GM10847 (cell line): Measurements from ENCODE around the gene LMF1.

Experiments used
- POLR2A ChIP-seq: IDR thresholded peaks from 2 replicates; pipeline ENCODE4 v1.6.1; 2011; ENCODE audit not compliant: insufficient read length; ENCODE audit errors: extremely low read depth

LMF1 gene

DNA sequence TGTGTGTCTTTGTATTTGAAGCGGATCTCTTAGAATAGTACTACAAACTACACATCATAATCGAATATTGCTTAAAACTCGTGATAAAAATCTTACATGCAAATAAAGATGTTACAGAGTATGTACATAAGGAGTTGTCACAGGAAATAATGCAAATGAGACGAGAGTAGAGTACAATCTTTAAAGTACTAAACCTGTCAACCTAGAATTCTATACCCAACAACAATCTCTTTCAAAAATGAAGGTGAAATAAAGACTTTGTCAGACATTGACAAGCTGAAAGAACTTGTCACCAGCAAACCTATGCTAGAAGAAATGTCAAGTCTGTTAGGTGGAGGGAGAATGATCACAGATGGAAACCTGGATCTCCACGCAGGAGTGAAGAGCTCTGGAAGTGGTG lies 86.6 kb downstream of the LMF1 start:
- TF ChIP-seq POLR2A = no peak

- TF ChIP-seq POLR2A = no peak
These were observed 87.0 kb downstream of the LMF1 start for GRCh38 chr16:883781-884180.

DNA sequence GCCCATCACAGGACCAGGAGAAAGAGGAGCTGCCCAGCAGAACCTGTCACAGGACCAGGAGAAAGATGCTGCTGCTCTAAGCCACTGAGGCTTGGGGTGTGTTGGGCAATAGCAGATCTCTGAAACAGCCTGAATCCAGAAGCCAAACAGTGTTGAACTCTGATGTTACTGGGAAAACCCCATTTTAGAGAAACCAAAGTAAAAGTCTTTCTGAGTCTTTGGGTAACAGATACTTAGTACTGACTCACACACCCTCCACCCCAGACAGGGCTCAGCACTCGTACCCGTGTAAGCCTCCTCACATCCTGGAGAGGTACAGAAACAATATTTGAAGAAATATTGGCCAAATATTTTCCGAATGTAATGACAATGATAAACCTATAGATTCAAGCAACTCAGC lies 87.4 kb downstream of the LMF1 start:
- TF ChIP-seq POLR2A = no peak

DNA sequence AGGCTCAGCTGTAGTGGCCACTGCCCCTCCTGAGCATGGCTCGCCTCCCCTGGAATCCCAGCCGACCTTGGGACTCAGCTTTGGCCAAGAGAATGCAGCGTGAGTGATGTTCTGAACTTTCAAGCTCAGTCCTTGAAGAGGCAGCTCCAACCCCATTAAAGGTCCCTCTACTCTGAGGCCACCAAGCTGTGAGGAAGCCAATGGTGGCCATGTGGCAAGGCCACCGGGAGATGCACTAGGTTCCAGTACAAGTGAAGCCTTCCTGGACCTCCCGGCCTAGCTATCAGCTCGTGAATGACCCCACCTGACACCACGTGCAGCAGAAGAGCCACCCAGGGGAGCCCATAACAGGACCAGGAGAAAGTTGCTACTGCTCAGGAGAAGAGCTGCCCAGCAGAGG lies 88.5 kb downstream of the LMF1 start:
- no peak for TF ChIP-seq POLR2A

DNA sequence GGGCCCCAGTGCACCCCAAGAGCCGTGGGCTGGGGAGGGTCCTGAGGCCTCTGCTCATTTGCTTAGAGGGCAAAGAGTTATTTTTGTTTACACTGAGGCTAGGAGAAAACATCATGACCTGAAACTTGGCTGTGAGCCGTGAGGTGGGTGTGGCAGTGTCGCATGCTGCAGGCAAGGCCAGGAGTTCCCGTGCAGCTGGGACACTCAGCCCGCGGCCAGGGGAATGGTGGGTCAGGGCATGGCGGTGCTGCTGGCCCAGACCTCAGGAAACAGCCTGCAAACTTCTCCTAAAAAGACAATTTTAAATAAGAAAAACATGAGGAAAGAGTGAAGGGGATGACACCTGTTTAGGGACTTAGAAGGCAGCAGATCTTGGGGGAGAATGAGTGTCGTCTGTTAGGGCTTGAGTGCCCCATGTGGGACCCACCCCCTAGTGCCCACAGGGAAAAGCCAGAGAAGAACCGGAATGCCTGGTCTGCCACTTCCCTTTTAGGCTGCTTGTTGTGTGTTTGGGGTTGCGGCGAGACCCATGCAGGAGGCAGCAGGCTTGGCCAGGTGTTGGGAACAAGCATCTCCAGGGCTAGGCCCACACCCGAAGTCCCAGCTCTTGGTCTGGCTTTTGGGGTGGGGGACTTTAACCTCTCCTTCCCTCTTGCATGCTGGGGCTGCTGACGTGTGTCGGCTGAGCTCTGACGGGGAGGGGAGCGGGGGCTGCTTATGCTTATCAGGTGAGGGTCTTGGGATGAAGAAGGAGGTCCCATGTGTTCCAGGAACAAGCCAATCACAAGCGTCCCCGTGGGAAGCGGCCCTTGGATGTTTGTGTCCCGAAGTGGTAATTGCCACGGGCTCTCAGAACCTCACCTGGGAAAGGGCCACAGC lies 89.3 kb downstream of the LMF1 start:
- no peak for TF ChIP-seq POLR2A

- no peak for TF ChIP-seq POLR2A
These were observed 90.2 kb downstream of the LMF1 start for GRCh38 chr16:880471-881171.

DNA sequence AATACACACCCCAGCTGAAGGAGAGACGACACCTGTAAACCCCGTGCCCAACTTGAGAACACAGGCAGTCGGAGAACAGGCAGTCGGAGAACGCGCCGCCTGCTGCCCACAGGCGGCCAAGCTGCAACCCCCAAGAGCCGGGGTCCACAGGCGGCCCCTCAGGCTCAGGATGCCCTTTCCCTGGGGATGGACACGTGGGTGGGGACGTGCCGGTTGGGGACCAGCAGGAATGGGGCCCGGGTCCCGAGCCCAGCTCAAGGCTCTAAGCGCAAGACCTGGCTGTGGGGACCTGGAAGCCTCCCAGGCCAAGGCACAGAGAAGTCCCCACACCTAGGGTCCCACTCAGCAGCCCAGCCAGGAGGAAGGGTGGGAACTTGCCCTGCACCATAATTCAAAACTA lies 90.8 kb downstream of the LMF1 start:
- no peak for TF ChIP-seq POLR2A

DNA sequence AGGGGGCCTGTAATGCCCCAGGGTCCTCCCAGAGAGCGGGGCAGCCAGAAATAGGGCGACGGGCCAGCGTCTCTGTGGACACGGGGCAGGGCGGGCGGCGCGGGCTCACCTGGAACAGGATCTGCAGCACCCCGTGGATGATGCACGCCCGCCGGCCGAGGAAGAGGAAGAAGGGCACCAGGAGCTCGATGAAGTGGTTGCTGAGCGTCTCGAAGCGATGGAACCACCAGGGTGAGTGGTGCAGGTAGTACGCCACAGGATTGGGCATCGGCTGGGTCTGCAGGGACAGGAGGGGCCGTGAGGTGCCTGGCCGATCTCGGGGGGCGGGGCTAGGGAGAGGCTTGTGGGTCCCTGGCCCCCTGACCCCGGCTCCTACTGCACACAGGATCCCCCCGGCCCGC lies 91.3 kb downstream of the LMF1 start:
- TF ChIP-seq POLR2A = no peak

GRCh38 chr16:878886-879285 lies 91.9 kb downstream of the LMF1 start:
- no peak for TF ChIP-seq POLR2A

GRCh38 chr16:878072-878784 lies 92.6 kb downstream of the LMF1 start:
- no peak for TF ChIP-seq POLR2A

- TF ChIP-seq POLR2A = no peak
These were observed 93.3 kb downstream of the LMF1 start for GRCh38 chr16:877242-878071.

GRCh38 chr16:876523-877241 lies 94.1 kb downstream of the LMF1 start:
- TF ChIP-seq POLR2A = no peak

GRCh38 chr16:876041-876335 lies 94.8 kb downstream of the LMF1 start:
- no peak for TF ChIP-seq POLR2A

GRCh38 chr16:875182-876040 lies 95.4 kb downstream of the LMF1 start:
- TF ChIP-seq POLR2A = no peak
